H1 (cell line): ENCODE measurements around the gene MCF2L. TPM values are rescaled to one million over a fixed set of nuclear protein-coding genes. Genes with fewer than 3 reads are reported as not detected.

Source experiments
- CTCF ChIA-PET: fragments of 300-600 bp; sonication (Branson Sonifier 250); formaldehyde crosslinking; loops from one replicate; lab custom pipeline; 2021; ENCODE audit not compliant: partially characterized antibody; lab: Charles Lee
- POLR2A ChIA-PET: fragments of 300-600 bp; sonication (Branson Sonifier 250); formaldehyde crosslinking; loops from one replicate; lab custom pipeline; 2021; ENCODE audit warnings: inconsistent platforms; ENCODE audit not compliant: partially characterized antibody; lab: Charles Lee
- DNase-seq, 2 experiments: peaks; one replicate each; pipeline versions ENCODE4 v3.0.0 to v3.0.0-alpha.2; 2010 to 2022; ENCODE audit warnings: low spot score in 2 of 2, low read depth in 1 of 2, mixed read lengths in 1 of 2
- FAIRE-seq: peaks from 2 replicates; lab custom pipeline; 2011; peaks lifted over from hg19 to GRCh38; lab: Jason Lieb, UNC
- H2AFZ ChIP-seq: 2 replicates; pipeline ENCODE4 v1.8.1; 2012; ENCODE audit warnings: low read length, inconsistent platforms
- H2AK5ac ChIP-seq: 2 replicates; pipeline ENCODE4 v1.6.1; 2013; ENCODE audit warnings: low read depth, low read length
- H2BK120ac ChIP-seq: replicated peaks from 2 replicates; pipeline ENCODE3; 2013; ENCODE audit warnings: low read depth, low read length, inconsistent platforms
- H2BK12ac ChIP-seq: 2 replicates; pipeline ENCODE4 v1.6.1; 2013; ENCODE audit warnings: low read depth, low read length
- H2BK15ac ChIP-seq: 2 replicates; pipeline ENCODE4 v1.6.1; 2013; ENCODE audit warnings: low read length
- H2BK20ac ChIP-seq: 2 replicates; pipeline ENCODE4 v1.6.1; 2013; ENCODE audit warnings: low read length
- H2BK5ac ChIP-seq: 2 replicates; pipeline ENCODE4 v1.6.1; 2013; ENCODE audit warnings: low read depth, low read length
- H3K14ac ChIP-seq: 2 replicates; pipeline ENCODE4 v1.6.1; 2013; ENCODE audit warnings: inconsistent platforms; ENCODE audit not compliant: insufficient read length
- H3K18ac ChIP-seq: 2 replicates; pipeline ENCODE4 v1.6.1; 2013; ENCODE audit warnings: low read length; ENCODE audit errors: extremely low read depth
- H3K23ac ChIP-seq: 2 replicates; pipeline ENCODE4 v1.6.1; 2013; ENCODE audit warnings: inconsistent platforms; ENCODE audit not compliant: insufficient read length
- H3K23me2 ChIP-seq: 2 replicates; pipeline ENCODE4 v1.6.1; 2013; ENCODE audit warnings: low read depth, low read length
- H3K27ac ChIP-seq: 2 replicates; pipeline ENCODE4 v1.6.1; 2011; ENCODE audit warnings: low read depth, low read length, inconsistent platforms
- H3K27me3 ChIP-seq, 4 experiments: replicated peaks in 1 of 4; 1 replicate in 1 of 4; 2 replicates in 3 of 4; pipeline versions ENCODE4 v1.6.1 to v1.8.1; 2011 to 2013; ENCODE audit warnings: low read length in 3 of 4, mild to moderate bottlenecking in 3 of 4, inconsistent platforms in 2 of 4, mixed read lengths in 2 of 4, moderate library complexity in 1 of 4; ENCODE audit not compliant: control insufficient read depth in 3 of 4, insufficient read depth in 3 of 4; ENCODE audit errors: extremely low read depth in 1 of 4
- H3K36me3 ChIP-seq, 4 experiments: 2 replicates each; pipeline versions ENCODE4 v1.6.1 to v1.8.1; 2011 to 2013; ENCODE audit warnings: mild to moderate bottlenecking in 4 of 4, low read length in 3 of 4, moderate library complexity in 2 of 4, control low read depth in 1 of 4, inconsistent platforms in 1 of 4; ENCODE audit not compliant: insufficient read depth in 4 of 4, control insufficient read depth in 2 of 4
- H3K4ac ChIP-seq: replicated peaks from 2 replicates; pipeline ENCODE3; 2013; ENCODE audit warnings: low read length, low read depth, mixed read lengths, inconsistent platforms; ENCODE audit not compliant: insufficient read length
- H3K4me1 ChIP-seq, 4 experiments: replicated peaks in 1 of 4; 1 replicate in 1 of 4; 2 replicates in 3 of 4; pipeline versions ENCODE4 v1.6.1 to v1.8.1; 2011 to 2013; ENCODE audit warnings: low read length in 3 of 4, inconsistent platforms in 2 of 4, mixed read lengths in 1 of 4; ENCODE audit not compliant: insufficient read depth in 4 of 4, control insufficient read depth in 3 of 4
- H3K4me2 ChIP-seq, 2 experiments: 2 replicates each; pipeline versions ENCODE4 v1.6.1 to v1.8.1; 2011 to 2013; ENCODE audit warnings: low read depth in 2 of 2, low read length in 2 of 2, control low read depth in 1 of 2, inconsistent platforms in 1 of 2, mild to moderate bottlenecking in 1 of 2; ENCODE audit not compliant: insufficient read depth in 1 of 2
- H3K4me3 ChIP-seq, 4 experiments: fragments of 200-600, 300-600 bp in 1 of 4; sonication (generic), shearing (Covaris generic), sonication (Bioruptor Twin) in 1 of 4; 2 replicates each; pipeline versions ENCODE4 v1.5.1 to v1.8.1; 2011 to 2016; ENCODE audit warnings: low read length in 4 of 4, low read depth in 3 of 4, control low read depth in 2 of 4, inconsistent platforms in 2 of 4, mild to moderate bottlenecking in 2 of 4, mixed read lengths in 1 of 4, moderate library complexity in 1 of 4; ENCODE audit not compliant: insufficient read depth in 2 of 4; ENCODE audit errors: extremely low read depth in 1 of 4
- H3K56ac ChIP-seq: replicated peaks from 2 replicates; pipeline ENCODE3; 2013; ENCODE audit warnings: low read depth, mild to moderate bottlenecking, mixed read lengths, low read length, inconsistent platforms; ENCODE audit not compliant: insufficient read length
- H3K79me1 ChIP-seq: 2 replicates; pipeline ENCODE4 v1.6.1; 2013; ENCODE audit warnings: low read depth, low read length, control low read depth
- H3K79me2 ChIP-seq, 2 experiments: 2 replicates each; pipeline versions ENCODE4 v1.6.1 to v1.8.1; 2012 to 2013; ENCODE audit warnings: low read length in 2 of 2, mild to moderate bottlenecking in 2 of 2, inconsistent platforms in 1 of 2; ENCODE audit not compliant: insufficient read depth in 2 of 2, control insufficient read depth in 1 of 2
- H3K9ac ChIP-seq, 4 experiments: replicated peaks in 1 of 4; 1 replicate in 1 of 4; 2 replicates in 3 of 4; pipeline versions ENCODE4 v1.6.1 to v1.8.1; 2011 to 2013; ENCODE audit warnings: low read depth in 3 of 4, low read length in 3 of 4, control low read depth in 2 of 4, mild to moderate bottlenecking in 2 of 4, moderate library complexity in 2 of 4, inconsistent platforms in 1 of 4; ENCODE audit errors: extremely low read depth in 1 of 4
- H3K9me3 ChIP-seq, 2 experiments: 2 replicates each; pipeline versions ENCODE4 v1.6.1 to v1.8.1; 2012 to 2013; ENCODE audit warnings: mild to moderate bottlenecking in 2 of 2, moderate library complexity in 2 of 2, control low read depth in 1 of 2, inconsistent platforms in 1 of 2, low read depth in 1 of 2, low read length in 1 of 2, mixed read lengths in 1 of 2; ENCODE audit not compliant: insufficient read depth in 2 of 2
- H4K20me1 ChIP-seq, 2 experiments: replicated peaks in 1 of 2; 2 replicates each; pipeline versions ENCODE3 to v1.8.1; 2011 to 2013; ENCODE audit warnings: inconsistent platforms in 2 of 2, low read length in 2 of 2, mild to moderate bottlenecking in 1 of 2; ENCODE audit not compliant: insufficient read depth in 2 of 2, control insufficient read depth in 1 of 2
- H4K5ac ChIP-seq: 2 replicates; pipeline ENCODE4 v1.6.1; 2013; ENCODE audit warnings: low read length, low read depth, mixed read lengths, inconsistent platforms; ENCODE audit not compliant: insufficient read length
- H4K8ac ChIP-seq: 2 replicates; pipeline ENCODE4 v1.8.0; 2013; ENCODE audit warnings: mild to moderate bottlenecking, moderate library complexity, low read length, inconsistent platforms; ENCODE audit not compliant: insufficient read depth; ENCODE audit errors: extremely low read depth
- H4K91ac ChIP-seq: replicated peaks from 2 replicates; pipeline ENCODE3; 2013; ENCODE audit warnings: low read length, mixed read lengths, inconsistent platforms; ENCODE audit not compliant: insufficient read length
- ATF2 ChIP-seq: IDR thresholded peaks from 2 replicates; pipeline ENCODE4 v1.6.1; 2012; ENCODE audit warnings: low read length, inconsistent platforms
- BACH1 ChIP-seq: IDR thresholded peaks from 2 replicates; pipeline ENCODE4 v1.6.1; 2012; ENCODE audit warnings: low read length, improper control_type of control experiment
- E2F6 ChIP-seq: IDR thresholded peaks from 2 replicates; pipeline ENCODE4 v1.6.1; 2012; ENCODE audit warnings: inconsistent platforms
- KDM5A ChIP-seq: fragments of 200-600 bp; IDR thresholded peaks from 2 replicates; pipeline ENCODE4 v1.7.1; 2012; ENCODE audit warnings: mild to moderate bottlenecking, low read length, inconsistent platforms, mixed read lengths
- RNF2 ChIP-seq: fragments of 200-900, 300-1000 bp; sonication (generic); IDR thresholded peaks from 2 replicates; pipeline ENCODE4 v1.7.1; 2016; ENCODE audit warnings: borderline replicate concordance, low read depth, mild to moderate bottlenecking, antibody characterized with exemption, low read length; ENCODE audit not compliant: poor library complexity, severe bottlenecking; ENCODE audit errors: missing control alignments
- SAP30 ChIP-seq: fragments of 300-600 bp; sonication (generic); IDR thresholded peaks from 2 replicates; pipeline ENCODE4 v1.7.1; 2012; ENCODE audit warnings: low read length, moderate library complexity, mild to moderate bottlenecking, inconsistent platforms; ENCODE audit not compliant: insufficient read depth, insufficient replicate concordance
- SP1 ChIP-seq: IDR thresholded peaks from 2 replicates; pipeline ENCODE4 v1.6.1; 2011; ENCODE audit warnings: low read depth, low read length
- TAF1 ChIP-seq: IDR thresholded peaks from 2 replicates; pipeline ENCODE4 v1.6.1; 2011; ENCODE audit warnings: mild to moderate bottlenecking, low read depth, low read length
- TBP ChIP-seq: IDR thresholded peaks from 2 replicates; pipeline ENCODE4 v1.6.1; 2011; ENCODE audit warnings: low read depth, low read length, improper control_type of control experiment
- WGBS, 2 experiments: shearing (Covaris generic) in 1 of 2; methylation state at CpG; one replicate each; pipeline versions ENCODE4 v1.1.6 to v1.1.7; 2013 to 2015; ENCODE audit warnings: low lambda C conversion rate in 2 of 2, mixed read lengths in 2 of 2, inconsistent platforms in 1 of 2, low coverage in 1 of 2, missing lambda C conversion rate in 1 of 2; ENCODE audit not compliant: insufficient replicate concordance in 2 of 2, insufficient coverage in 1 of 2, insufficient read length in 1 of 2; ENCODE audit errors: extremely low coverage in 1 of 2, missing lambda C conversion rate in 1 of 2; 5-methylcytosine and 5-hydroxymethylcytosine counted together
- polyA plus RNA-seq, 7 experiments: library from polyadenylated mRNA; depleted of rRNA in 3 of 7; stranded (reverse) in 5 of 7; unstranded in 2 of 7; fragments of >200 nt in 5 of 7; fragments of 200-250 nt in 2 of 7; gene quantifications; 1 replicate in 5 of 7; 2 replicates in 1 of 7; 4 replicates in 1 of 7; pipeline versions ENCODE4 v1.2.1 to v1.2.3, GENCODE V29; 2011 to 2013; ENCODE audit warnings: missing spikeins in 2 of 7, mixed read lengths in 2 of 7
- total RNA-seq: library from RNA; stranded (reverse); fragmentation: NEBNext Ultra II Directional; extraction: Animal tissue kit (Norgen Biotek cat#: 25700); gene quantifications from 2 replicates; pipeline ENCODE4 v1.2.1, GENCODE V29; 2021

Gene MCF2L
- total and polyA plus RNA-seq, 2 of the 8 experiments (the other 6 are each of a cell fraction or from before 2014, with no cell fraction given), result 10.1 to 24.4 TPM

- POLR2A ChIA-PET, result interaction anchor here (2.0 kb wide), 1 partner anchor 12 kb away, joined by 6 read pairs; no protein-coding TSS in a partner anchor
- TF ChIP-seq BACH1 (no peak), SAP30 (no peak), RNF2 (no peak), KDM5A (no peak), SP1 (no peak), ATF2 (no peak), E2F6 (no peak), TAF1 (no peak), TBP (no peak)
These were observed 153.0 kb downstream of the MCF2L start for GRCh38 chr13:113121928-113122471.

More at GRCh38 chr13:113121928-113122471, 153.0 kb downstream of the MCF2L start:
- no peak overlapping the region for H4K91ac ChIP-seq
- no peaks in the 10 kb centered on the region for H3K79me1 ChIP-seq
- no peak overlapping the region for H3K23ac ChIP-seq
- H3K23me2 ChIP-seq, result no peaks in the 10 kb centered on the region
- FAIRE-seq (no peak), DNase-seq (no peak)
- no peak overlapping the region for H3K56ac ChIP-seq
- no peak overlapping the region for H4K5ac ChIP-seq
- H2AK5ac ChIP-seq, result no peak overlapping the region
- peak overlapping the region; percentile 32; the same call in 1 of the 2 replicates for H4K8ac ChIP-seq
- H3K36me3 ChIP-seq, result no peaks in the 10 kb centered on the region; a peak in 1 of 8 replicates
- peak overlapping the region; percentile 81; the same call in 1 of the 2 replicates for H2BK15ac ChIP-seq
- H3K4me1 ChIP-seq, result peaks cover 0 to 10% (median 8%) of the 10 kb centered on the region in 4 experiments; a peak in 5 of 7 replicates
- no peaks in the 10 kb centered on the region; a peak in 2 of 7 replicates for H3K27me3 ChIP-seq
- H3K79me2 ChIP-seq, result no peaks in the 10 kb centered on the region
- no peak overlapping the region for H3K4me3 ChIP-seq
- H2BK5ac ChIP-seq, result no peak overlapping the region; the same call in 1 of the 2 replicates
- H3K27ac ChIP-seq, result no peak overlapping the region
- CTCF ChIA-PET, result interaction anchor here (1.4 to 2.0 kb wide), 4 partner anchors 10 to 95 kb away, joined by 4 to 8 read pairs (median 6); no protein-coding TSS in a partner anchor
- no peaks in the 10 kb centered on the region for H3K9me3 ChIP-seq
- peak overlapping the region; percentile 59 for H3K4ac ChIP-seq
- H2BK12ac ChIP-seq, result peak overlapping the region; percentile 27; the same call in 1 of the 2 replicates
- 91% methylated on average over 16 of the region's 16 CpGs; no CpG with 5 or more reads in 1 of the 2 experiments for WGBS, 2 experiments
- H4K20me1 ChIP-seq, result peaks cover 0 to 4% of the 10 kb centered on the region in 2 experiments
- H2BK20ac ChIP-seq, result no peak overlapping the region
- H2AFZ ChIP-seq, result no peak overlapping the region
- H3K9ac ChIP-seq, result no peak overlapping the region
- no peak overlapping the region for H3K14ac ChIP-seq
- no peak overlapping the region; a peak in 1 of 4 replicates for H3K4me2 ChIP-seq
- H2BK120ac ChIP-seq, result no peak overlapping the region
- H3K18ac ChIP-seq, result no peak overlapping the region
